ENCODE results near the gene CHRNB1. TPM values are rescaled to one million over a fixed set of nuclear protein-coding genes. Genes with fewer than 3 reads are reported as not detected.

The CHRNB1 gene
- total and polyA plus RNA-seq, 10 of the 15 experiments (the other 5 are each of a cell fraction or from before 2014, with no cell fraction given), result 5.8 to 14.8 (median 11.3) TPM

- FAIRE-seq (no peak), ATAC-seq (no peak), DNase-seq (ENCODE audit: low read depth, low spot score) (no peak)
- CTCF ChIA-PET, result interaction anchor here (1.0 kb wide), 1 partner anchor 136 kb away, joined by 3 read pairs; no protein-coding TSS in a partner anchor
- 93% methylated on average over 20 of the region's 20 CpGs for WGBS (ENCODE audit: insufficient coverage, insufficient replicate concordance, low lambda C conversion rate, missing lambda C conversion rate)
- Histone ChIP-seq H4K20me1 (ENCODE audit: control insufficient read depth, insufficient read depth) (peaks cover 9% of the 10 kb centered on the region), H3K27me3 (replicated peaks in 1 of 2; ENCODE audit: control insufficient read depth in 2 of 2, insufficient read depth in 2 of 2, low read length in 1 of 2) (no peaks in the 10 kb centered on the region), H3K4me1 (ENCODE audit: control insufficient read depth, insufficient read depth, low read length) (no peaks in the 10 kb centered on the region), H3K4me2 (ENCODE audit: control insufficient read depth, insufficient read depth) (no peak overlapping the region), H2AFZ (ENCODE audit: control insufficient read depth, low read depth, low read length) (no peak overlapping the region), H3K36me3 (ENCODE audit: control insufficient read depth in 2 of 2, insufficient read depth in 2 of 2, low read length in 1 of 2) (peaks cover 42 to 43% of the 10 kb centered on the region in 2 experiments), H3K9me3 (replicated peaks; ENCODE audit: control insufficient read depth, insufficient read depth, low read length) (no peaks in the 10 kb centered on the region), H3K79me2 (ENCODE audit: control insufficient read depth, insufficient read depth, low read length) (peaks cover 31% of the 10 kb centered on the region), H3K27ac (ENCODE audit: control insufficient read depth, insufficient read depth) (no peak overlapping the region), H3K4me3 (no peak overlapping the region), H3K9ac (ENCODE audit: control insufficient read depth, insufficient read depth, low read length) (no peak overlapping the region)
- intact Hi-C loops (cut with micrococcal nuclease; ENCODE audit: unreplicated experiment) (no loop called here), in situ Hi-C loops (cut with MboI) (no loop called here)
- SMC1A ChIA-PET (ENCODE audit: uncharacterized antibody, unreplicated experiment), result no interaction called here
- TSS peak; percentile 44 for BruUV-seq (replicated peaks)
- POLR2A ChIA-PET, result interaction anchor here (0.6 to 1.1 kb wide), 2 partner anchors 53 to 106 kb away, joined by 3 read pairs; no protein-coding TSS in a partner anchor
- RAD21 ChIA-PET (ENCODE audit: unreplicated experiment), result no interaction called here
- peak; percentile 83 for TF ChIP-seq POLR2AphosphoS5 (IDR thresholded peaks at IDR 0.05; ENCODE audit: low read length)
- TF ChIP-seq MAX (IDR thresholded peaks at IDR 0.05; ENCODE audit: low read depth, low read length), result no peak
- no peak for TF ChIP-seq FOXM1 (IDR thresholded peaks at IDR 0.05; ENCODE audit: low read depth, low read length)
- peak; percentile 41; the same call in 1 of the 2 replicates for TF ChIP-seq POLR2A (IDR thresholded peaks at IDR 0.05; ENCODE audit: low read depth, low read length)
- no peak for TF ChIP-seq EP300 (IDR thresholded peaks at IDR 0.05; ENCODE audit: borderline replicate concordance in 1 of 2, control insufficient read depth in 1 of 2, low read depth in 2 of 2, low read length in 2 of 2)
Measured at GRCh38 chr17:7496470-7497183, 51.8 kb downstream of the CHRNB1 start.

- in situ Hi-C loops (cut with MboI), result no loop called here
- Histone ChIP-seq H3K36me3 (ENCODE audit: control insufficient read depth in 2 of 2, insufficient read depth in 2 of 2, low read length in 1 of 2) (peaks cover 47 to 49% of the 10 kb centered on the region in 2 experiments), H3K4me2 (ENCODE audit: control insufficient read depth, insufficient read depth) (no peak overlapping the region), H3K79me2 (ENCODE audit: control insufficient read depth, insufficient read depth, low read length) (peaks cover 26% of the 10 kb centered on the region), H2AFZ (ENCODE audit: control insufficient read depth, low read depth, low read length) (no peak overlapping the region), H3K27ac (ENCODE audit: control insufficient read depth, insufficient read depth) (no peak overlapping the region), H3K4me1 (ENCODE audit: control insufficient read depth, insufficient read depth, low read length) (no peaks in the 10 kb centered on the region), H3K4me3 (no peak overlapping the region), H3K9ac (ENCODE audit: control insufficient read depth, insufficient read depth, low read length) (no peak overlapping the region), H4K20me1 (ENCODE audit: control insufficient read depth, insufficient read depth) (peaks cover 9% of the 10 kb centered on the region), H3K9me3 (replicated peaks; ENCODE audit: control insufficient read depth, insufficient read depth, low read length) (no peaks in the 10 kb centered on the region), H3K27me3 (replicated peaks in 1 of 2; ENCODE audit: control insufficient read depth in 2 of 2, insufficient read depth in 2 of 2, low read length in 1 of 2) (no peaks in the 10 kb centered on the region)
- RAD21 ChIA-PET (ENCODE audit: unreplicated experiment), result no interaction called here
- no peak for DNase-seq (ENCODE audit: low read depth, low spot score)
- 94% methylated on average over 10 of the region's 10 CpGs for WGBS (ENCODE audit: insufficient coverage, insufficient replicate concordance, low lambda C conversion rate, missing lambda C conversion rate)
- FAIRE-seq, result no peak
- SMC1A ChIA-PET (ENCODE audit: uncharacterized antibody, unreplicated experiment), result interaction anchor here (0.9 kb wide), 1 partner anchor 11 kb away, joined by 3 read pairs; no protein-coding TSS in a partner anchor
- CTCF ChIA-PET, result interaction anchor here (0.7 kb wide), 1 partner anchor 17 kb away, joined by 3 read pairs; no protein-coding TSS in a partner anchor
- POLR2A ChIA-PET, result interaction anchor here (0.6 to 1.1 kb wide), 3 partner anchors 53 to 106 kb away, joined by 3 read pairs; no protein-coding TSS in a partner anchor
- intact Hi-C loops (cut with micrococcal nuclease; ENCODE audit: unreplicated experiment), result no loop called here
- BruUV-seq (replicated peaks), result no TSS peak
- no peak for ATAC-seq
- TF ChIP-seq PRDM15 (CRISPR knock-in tag; IDR thresholded peaks at IDR 0.05), result no peak
- no peak for TF ChIP-seq MAX (IDR thresholded peaks at IDR 0.05; ENCODE audit: low read depth, low read length)
- no peak for TF ChIP-seq SUPT20H (IDR thresholded peaks at IDR 0.05; ENCODE audit: borderline replicate concordance, control insufficient read depth, low read depth, low read length)
- TF ChIP-seq GATAD2B (conservative IDR thresholded peaks at IDR 0.05; ENCODE audit: low read depth), result no peak
- no peak for TF ChIP-seq ZNF274 (IDR thresholded peaks at IDR 0.05; ENCODE audit: insufficient read depth, insufficient read length)
- 0 out of 2 replicates have a peak, but pooled peaks have one; percentile 33 for TF ChIP-seq POLR2A (IDR thresholded peaks at IDR 0.05; ENCODE audit: low read depth, low read length)
- TF ChIP-seq POLR2AphosphoS5 (IDR thresholded peaks at IDR 0.05; ENCODE audit: low read length), result peak; percentile 43; the same call in 1 of the 2 replicates
Measured at GRCh38 chr17:7497228-7497627, 52.4 kb downstream of the CHRNB1 start.

Measured in GM12878 (cell line).